Erythroblast (primary cell): ENCODE measurements around the gene OGDH.

Experiments
- DNase-seq, 2 experiments: peaks; one replicate each; lab custom pipeline; 2025; lab: John Stamatoyannopoulos, UW
- GATA1 ChIP-seq: IDR thresholded peaks from 2 replicates; pipeline ENCODE4 v1.6.1; 2011; ENCODE audit warnings: low read depth, mild to moderate bottlenecking, control low read depth, low read length, moderate library complexity
- POLR2A ChIP-seq: IDR thresholded peaks from 2 replicates; pipeline ENCODE4 v1.6.1; 2011; ENCODE audit warnings: mild to moderate bottlenecking, low read length

Gene OGDH

GRCh38 chr7:44673324-44673723, 66.9 kb downstream of the OGDH start:
- TF ChIP-seq POLR2A = no peak
- no peak for TF ChIP-seq GATA1
- no peak for DNase-seq

GRCh38 chr7:44673771-44674170, 67.3 kb downstream of the OGDH start:
- no peak for DNase-seq
- no peak for TF ChIP-seq GATA1
- TF ChIP-seq POLR2A = no peak

GRCh38 chr7:44674381-44674780, 68.0 kb downstream of the OGDH start:
- no peak for TF ChIP-seq GATA1
- TF ChIP-seq POLR2A = no peak
- no peak for DNase-seq

GRCh38 chr7:44676776-44677175, 70.3 kb downstream of the OGDH start:
- TF ChIP-seq POLR2A (no peak), GATA1 (no peak)
- DNase-seq = no peak

- DNase-seq = no peak
- TF ChIP-seq GATA1 (no peak), POLR2A (no peak)
Observed at GRCh38 chr7:44678101-44678470, 71.7 kb downstream of the OGDH start.

- no peak for TF ChIP-seq GATA1
- DNase-seq = peak in 1 of 2 experiments; percentile 31
Observed at GRCh38 chr7:44678471-44679179, 72.2 kb downstream of the OGDH start.

GRCh38 chr7:44681645-44682044, 75.2 kb downstream of the OGDH start:
- no peak for DNase-seq
- no peak for TF ChIP-seq GATA1
- no peak for TF ChIP-seq POLR2A

- TF ChIP-seq POLR2A = no peak
- no peak for TF ChIP-seq GATA1
- DNase-seq = no peak
Observed at GRCh38 chr7:44685723-44686122, 79.3 kb downstream of the OGDH start.

- no peak for DNase-seq
- no peak for TF ChIP-seq GATA1
- TF ChIP-seq POLR2A = no peak
Observed at GRCh38 chr7:44689427-44689826, 83.0 kb downstream of the OGDH start.

GRCh38 chr7:44693641-44694313, 87.3 kb downstream of the OGDH start:
- no peak for DNase-seq
- TF ChIP-seq POLR2A (no peak), GATA1 (no peak)

GRCh38 chr7:44694326-44694725, 87.9 kb downstream of the OGDH start:
- no peak for TF ChIP-seq GATA1
- TF ChIP-seq POLR2A = no peak
- DNase-seq = no peak

- DNase-seq = no peak
- TF ChIP-seq GATA1 = no peak
Observed at GRCh38 chr7:44694766-44695165, 88.3 kb downstream of the OGDH start.

GRCh38 chr7:44695756-44696155, 89.3 kb downstream of the OGDH start:
- no peak for DNase-seq
- TF ChIP-seq GATA1 = no peak
- TF ChIP-seq POLR2A = no peak

- no peak for DNase-seq
- TF ChIP-seq POLR2A (no peak), GATA1 (no peak)
Observed at GRCh38 chr7:44696728-44697127, 90.3 kb downstream of the OGDH start.
